ENCODE results near the gene USP32.
"Not testable (repeated sequence)": the region's sequence is repeated elsewhere in the genome, so short reads cannot be mapped to it uniquely, and the experiment has no call there.

The USP32 gene

GRCh38 chr17:60176763-60177162 is 215.2 kb downstream of the USP32 start:
- DNase-seq: not testable (repeated sequence)

GRCh38 chr17:60174767-60175166 is 217.2 kb downstream of the USP32 start:
- DNase-seq: peak in 2 of 58 donors; percentile 10 to 13

GRCh38 chr17:60174035-60174434 is 217.9 kb downstream of the USP32 start:
- DNase-seq: no peak

GRCh38 chr17:60173304-60173819 is 218.6 kb downstream of the USP32 start:
- no peak for DNase-seq

- no peak for DNase-seq
These were observed 220.2 kb downstream of the USP32 start for GRCh38 chr17:60171753-60172079.

- DNase-seq: peak in 31 of 58 donors; percentile 18 to 76 (median 53)
These were observed 220.8 kb downstream of the USP32 start for GRCh38 chr17:60170835-60171752.

- DNase-seq: peak in 7 of 58 donors; percentile 6 to 65 (median 18)
These were observed 221.8 kb downstream of the USP32 start for GRCh38 chr17:60169921-60170817.

GRCh38 chr17:60168654-60169053 is 223.3 kb downstream of the USP32 start:
- DNase-seq: no peak

- DNase-seq: no peak
These were observed 224.7 kb downstream of the USP32 start for GRCh38 chr17:60167065-60167741.

GRCh38 chr17:60165971-60166370 is 226.0 kb downstream of the USP32 start:
- no peak for DNase-seq

- no peak for DNase-seq
These were observed 226.7 kb downstream of the USP32 start for GRCh38 chr17:60165223-60165622.

- no peak for DNase-seq
These were observed 227.2 kb downstream of the USP32 start for GRCh38 chr17:60164697-60165096.

- DNase-seq: no peak
These were observed 227.8 kb downstream of the USP32 start for GRCh38 chr17:60164164-60164563.

- DNase-seq: no peak
These were observed 228.7 kb downstream of the USP32 start for GRCh38 chr17:60163108-60163784.

GRCh38 chr17:60161598-60162330 is 230.2 kb downstream of the USP32 start:
- peak in 25 of 58 donors; percentile 4 to 75 (median 38) for DNase-seq

GRCh38 chr17:60160829-60161501 is 231.0 kb downstream of the USP32 start:
- DNase-seq: no peak

- no peak for DNase-seq
These were observed 232.5 kb downstream of the USP32 start for GRCh38 chr17:60159479-60159866.

GRCh38 chr17:60158751-60159478 is 233.0 kb downstream of the USP32 start:
- no peak for DNase-seq

Measured in anterior cingulate cortex (tissue), 58 donors.